NB4 (cell line): ENCODE data around the gene INPP5A.

Experiments used
- MYC ChIP-seq: IDR thresholded peaks from 2 replicates; pipeline ENCODE4 v1.6.1; 2011; ENCODE audit warnings: low read depth, low read length
- POLR2A ChIP-seq: IDR thresholded peaks from 2 replicates; pipeline ENCODE4 v1.6.1; 2011; ENCODE audit warnings: mild to moderate bottlenecking; ENCODE audit not compliant: insufficient read length; ENCODE audit errors: extremely low read depth
- TF ChIP-seq, protein P1 (sequence below): IDR thresholded peaks from one replicate; pipeline ENCODE4 v1.5.1; 2012; ENCODE audit warnings: low read depth, low read length

DNA sequence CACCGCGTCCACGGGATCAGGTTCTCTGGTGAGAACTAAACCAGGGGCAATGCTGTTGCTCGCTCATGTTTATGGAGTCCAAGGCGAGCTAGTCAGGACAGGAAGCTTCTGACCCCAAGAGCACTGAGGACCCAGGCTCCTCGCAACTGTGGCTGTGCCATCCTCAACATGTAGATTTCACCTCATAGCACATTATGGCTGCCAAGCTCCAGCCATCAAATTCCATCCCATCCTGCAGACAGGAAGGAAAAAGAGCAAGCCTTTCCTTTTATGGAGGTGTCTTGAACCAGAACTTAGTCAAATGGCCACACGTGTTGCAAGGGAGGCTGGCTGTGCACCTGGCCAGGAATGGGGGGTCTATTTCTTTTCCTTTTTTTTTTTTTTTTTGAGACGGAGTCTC, 264.5 kb downstream of the INPP5A start:
- TF ChIP-seq, protein P1, sequence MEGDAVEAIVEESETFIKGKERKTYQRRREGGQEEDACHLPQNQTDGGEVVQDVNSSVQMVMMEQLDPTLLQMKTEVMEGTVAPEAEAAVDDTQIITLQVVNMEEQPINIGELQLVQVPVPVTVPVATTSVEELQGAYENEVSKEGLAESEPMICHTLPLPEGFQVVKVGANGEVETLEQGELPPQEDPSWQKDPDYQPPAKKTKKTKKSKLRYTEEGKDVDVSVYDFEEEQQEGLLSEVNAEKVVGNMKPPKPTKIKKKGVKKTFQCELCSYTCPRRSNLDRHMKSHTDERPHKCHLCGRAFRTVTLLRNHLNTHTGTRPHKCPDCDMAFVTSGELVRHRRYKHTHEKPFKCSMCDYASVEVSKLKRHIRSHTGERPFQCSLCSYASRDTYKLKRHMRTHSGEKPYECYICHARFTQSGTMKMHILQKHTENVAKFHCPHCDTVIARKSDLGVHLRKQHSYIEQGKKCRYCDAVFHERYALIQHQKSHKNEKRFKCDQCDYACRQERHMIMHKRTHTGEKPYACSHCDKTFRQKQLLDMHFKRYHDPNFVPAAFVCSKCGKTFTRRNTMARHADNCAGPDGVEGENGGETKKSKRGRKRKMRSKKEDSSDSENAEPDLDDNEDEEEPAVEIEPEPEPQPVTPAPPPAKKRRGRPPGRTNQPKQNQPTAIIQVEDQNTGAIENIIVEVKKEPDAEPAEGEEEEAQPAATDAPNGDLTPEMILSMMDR, result no peak
- TF ChIP-seq MYC (no peak), POLR2A (no peak)
